ENCODE data around the gene CPLX3.

Gene CPLX3

GRCh38 chr15:74842581-74843444 lies 16.4 kb downstream of the CPLX3 start, which contains the start of gene ULK3:
Gene ULK3 (minus strand): TSS chr15:74843156. CDS start chr15:74843105, 51 bp downstream.
- H3K4me3 ChIP-seq (ENCODE audit: control insufficient read depth, low read depth, low read length) = peak within 1 kb of the TSS; percentile 96
- peak; percentile 41 for TF ChIP-seq CTCF (IDR thresholded peaks at IDR 0.05; ENCODE audit: control insufficient read depth, insufficient read depth, low read depth, low read length, missing control alignments)

GRCh38 chr15:74843445-74843828 lies 17.0 kb downstream of the CPLX3 start:
- no peak for TF ChIP-seq CTCF (IDR thresholded peaks at IDR 0.05; ENCODE audit: control insufficient read depth, insufficient read depth, low read depth, low read length, missing control alignments)
- no peak for DNase-seq (ENCODE audit: low read depth)
- H3K4me3 ChIP-seq (ENCODE audit: control insufficient read depth, low read depth, low read length) = peak overlapping the region; percentile 35

More at GRCh38 chr15:74842581-74843444, 16.4 kb downstream of the CPLX3 start, which contains the start of gene ULK3:
- DNase-seq (ENCODE audit: low read depth) = no peak

- DNase-seq (ENCODE audit: low read depth) = no peak
- no peak for TF ChIP-seq CTCF (IDR thresholded peaks at IDR 0.05; ENCODE audit: control insufficient read depth, insufficient read depth, low read depth, low read length, missing control alignments)
- H3K4me3 ChIP-seq (ENCODE audit: control insufficient read depth, low read depth, low read length) = no peak overlapping the region; the same call in 1 of the 2 replicates
These were observed 17.5 kb downstream of the CPLX3 start for GRCh38 chr15:74843891-74844299.

- no peak overlapping the region for H3K4me3 ChIP-seq (ENCODE audit: control insufficient read depth, low read depth, low read length)
- TF ChIP-seq CTCF (IDR thresholded peaks at IDR 0.05; ENCODE audit: control insufficient read depth, insufficient read depth, low read depth, low read length, missing control alignments) = no peak
- DNase-seq (ENCODE audit: low read depth) = no peak
These were observed 18.1 kb downstream of the CPLX3 start for GRCh38 chr15:74844319-74845207.

- no peak overlapping the region for H3K4me3 ChIP-seq (ENCODE audit: control insufficient read depth, low read depth, low read length)
- no peak for DNase-seq (ENCODE audit: low read depth)
- TF ChIP-seq CTCF (IDR thresholded peaks at IDR 0.05; ENCODE audit: control insufficient read depth, insufficient read depth, low read depth, low read length, missing control alignments) = no peak
These were observed 18.8 kb downstream of the CPLX3 start for GRCh38 chr15:74845208-74845568.

- no peak for TF ChIP-seq CTCF (IDR thresholded peaks at IDR 0.05; ENCODE audit: control insufficient read depth, insufficient read depth, low read depth, low read length, missing control alignments)
- DNase-seq (ENCODE audit: low read depth) = no peak
- H3K4me3 ChIP-seq (ENCODE audit: control insufficient read depth, low read depth, low read length) = no peak overlapping the region
These were observed 19.2 kb downstream of the CPLX3 start for GRCh38 chr15:74845581-74845980.

All from AG09309 (cell line).